HG03039 (cell line): ENCODE data around the gene HSPBP1.

ENCODE experiments used
- ATAC-seq: cut with Tn5 transposase; IDR thresholded peaks from one replicate; pipeline ENCODE4 v1.9.1; 2021; ENCODE audit warnings: mild to moderate bottlenecking, moderate library complexity; ENCODE audit not compliant: unreplicated experiment

The HSPBP1 gene

DNA sequence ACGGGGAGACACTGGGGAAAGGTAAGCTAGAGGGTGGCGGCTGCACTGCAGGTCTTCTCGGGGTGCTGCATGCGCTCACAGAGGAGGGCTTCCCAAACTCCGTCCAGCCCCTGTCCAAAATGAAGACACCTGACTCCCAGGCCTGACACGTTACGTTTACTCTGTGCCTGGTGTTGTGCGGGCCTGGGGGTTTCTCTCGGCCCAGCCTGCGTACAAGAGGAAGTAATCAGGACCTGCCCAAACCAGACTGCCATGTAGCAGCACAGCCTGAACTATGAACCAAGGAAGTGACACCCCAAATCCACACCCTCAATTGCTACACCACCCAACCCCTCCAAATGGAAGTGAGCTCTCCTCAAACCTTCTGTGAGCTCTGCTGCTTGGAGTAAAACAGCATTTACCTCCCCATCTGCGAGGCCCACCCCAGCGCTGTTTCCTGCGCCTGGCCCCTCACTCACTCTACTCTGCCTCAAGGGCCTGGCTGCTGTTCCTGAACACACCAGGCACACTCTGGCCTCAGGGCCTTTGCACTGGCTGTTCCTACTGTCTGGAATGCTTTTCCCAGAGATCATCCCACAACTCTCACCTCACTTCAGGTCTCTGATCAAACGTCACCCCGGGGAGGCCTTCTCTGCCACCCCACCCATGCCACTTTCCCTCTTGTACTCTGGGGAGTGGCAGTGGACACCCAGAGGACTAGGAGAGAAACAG, 3.0 kb downstream of the HSPBP1 start:
- ATAC-seq: no peak

DNA sequence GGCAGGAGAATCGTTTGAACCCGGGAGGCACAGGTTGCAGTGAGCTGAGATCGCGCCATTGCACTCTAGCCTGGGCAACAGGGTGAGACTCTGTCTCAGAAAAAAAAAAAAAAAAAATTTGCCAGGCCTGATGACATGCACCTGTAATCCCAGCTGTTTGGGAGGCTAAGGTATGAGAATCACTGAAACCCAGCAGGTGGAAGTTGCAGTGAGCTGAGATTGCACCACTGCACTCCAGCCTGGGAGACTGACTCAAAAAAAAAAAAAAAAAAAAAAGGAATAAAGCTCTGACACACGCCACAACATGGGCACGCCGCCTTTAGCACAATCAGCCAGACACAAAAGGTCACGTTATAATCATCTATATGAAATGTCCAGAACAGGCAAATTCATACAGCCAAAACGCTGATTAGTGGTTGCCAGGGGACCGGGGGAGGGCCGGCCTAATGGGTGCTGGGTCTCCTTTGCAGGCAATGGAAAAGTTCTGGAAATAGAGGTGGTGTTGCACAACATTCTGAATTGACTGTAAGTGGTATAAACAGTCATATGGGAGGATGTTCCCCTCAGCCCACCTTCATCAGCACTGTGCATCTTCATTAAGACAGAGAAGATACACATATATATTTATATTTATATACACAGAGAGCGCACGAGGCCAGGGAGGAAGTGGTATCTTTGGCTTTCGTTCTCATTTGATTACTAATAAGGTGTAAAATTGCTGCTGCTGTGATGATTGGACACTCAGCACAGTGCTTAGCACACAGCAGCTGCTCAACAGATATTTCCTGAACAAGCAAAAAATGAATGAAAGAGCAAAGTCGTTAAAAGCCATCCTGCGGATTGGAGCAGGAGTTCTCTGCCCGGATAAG, 3.8 kb downstream of the HSPBP1 start:
- no peak for ATAC-seq

DNA sequence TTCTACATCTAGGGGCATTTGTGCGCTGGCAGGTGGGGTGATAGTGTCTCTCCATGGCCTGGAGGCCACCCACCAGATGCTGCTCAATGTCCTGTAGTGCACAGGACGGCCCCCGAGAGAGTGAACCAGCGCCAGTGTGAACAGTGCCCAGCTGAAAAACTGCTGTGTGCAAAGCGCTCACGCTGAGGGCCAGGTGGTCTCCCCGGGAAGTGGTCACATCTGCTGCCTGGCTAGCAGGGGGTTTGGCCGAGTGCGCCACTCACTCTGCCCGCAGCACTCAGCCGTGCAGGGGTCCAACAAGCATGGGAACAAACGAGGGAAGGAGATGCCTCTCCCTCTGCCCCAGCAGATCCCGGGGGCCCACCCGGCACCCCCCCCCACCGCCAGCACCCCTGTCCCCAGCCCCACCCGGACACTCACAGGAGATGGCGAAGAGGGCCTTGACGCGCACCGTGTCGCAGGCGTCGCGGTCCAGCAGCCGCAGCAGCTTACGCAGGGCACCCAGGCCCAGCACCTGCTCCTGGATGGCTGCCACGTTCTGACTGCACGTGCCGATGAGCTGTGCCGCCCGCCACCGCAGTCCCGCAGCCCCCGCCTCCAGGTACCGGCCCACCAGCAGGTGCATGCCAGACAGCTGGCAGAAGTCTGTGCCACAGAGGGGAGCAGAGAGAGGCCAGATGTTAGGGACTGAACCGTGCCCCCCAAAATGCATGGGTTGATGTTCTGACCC, 5.8 kb downstream of the HSPBP1 start:
- ATAC-seq: no peak

DNA sequence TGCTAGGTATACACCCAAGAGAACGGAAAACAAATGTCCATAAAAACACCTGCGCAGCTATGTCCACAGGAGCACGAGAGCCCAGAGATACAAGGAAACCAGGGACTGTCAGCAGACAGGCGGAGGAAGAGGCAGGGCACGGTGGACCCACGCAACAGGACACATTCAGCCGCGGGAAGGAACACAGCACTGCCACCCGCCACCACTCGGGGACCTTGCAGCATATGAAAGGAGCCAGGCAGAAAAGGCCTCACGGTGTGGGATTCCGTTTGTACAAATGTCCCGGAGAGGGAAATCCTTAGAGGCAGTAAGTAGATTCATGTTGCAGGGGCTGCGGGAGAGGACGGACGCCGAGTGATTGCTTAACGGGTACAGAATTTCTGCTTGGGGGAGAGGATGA, 7.8 kb downstream of the HSPBP1 start:
- ATAC-seq: no peak

DNA sequence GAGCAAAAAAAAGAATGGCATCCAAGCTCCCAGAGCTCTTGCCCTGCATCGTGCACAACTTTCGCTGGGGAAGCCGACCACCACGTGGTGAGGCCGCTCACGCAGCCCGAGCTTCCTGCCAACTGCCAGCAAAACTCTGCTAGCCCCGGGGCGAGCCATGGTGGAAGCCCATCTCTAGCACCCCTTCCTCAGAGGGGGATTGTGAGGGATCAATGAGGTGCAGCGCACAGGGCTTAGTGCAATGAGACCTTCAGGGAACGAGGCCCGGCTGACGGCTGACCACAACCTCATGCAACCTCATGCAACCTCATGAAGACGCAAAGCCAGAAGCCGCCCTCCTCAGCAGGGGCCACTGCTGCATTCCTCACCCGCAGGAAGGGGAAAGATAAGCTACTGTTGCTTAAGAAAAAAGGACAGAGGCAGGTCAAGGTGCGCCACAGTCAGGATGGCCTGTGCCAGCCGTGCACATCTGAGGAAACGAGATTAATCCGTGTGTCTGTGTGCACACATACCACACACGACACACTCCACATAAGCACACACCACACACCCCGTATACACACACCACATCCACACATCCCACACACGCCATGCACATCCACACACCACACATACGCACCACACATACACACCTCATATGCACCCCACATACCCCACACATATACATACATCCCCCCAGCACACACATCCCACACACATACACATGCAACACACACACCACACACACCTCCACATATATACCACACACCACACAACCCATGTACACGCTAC, 9.6 kb downstream of the HSPBP1 start:
- ATAC-seq: no peak

DNA sequence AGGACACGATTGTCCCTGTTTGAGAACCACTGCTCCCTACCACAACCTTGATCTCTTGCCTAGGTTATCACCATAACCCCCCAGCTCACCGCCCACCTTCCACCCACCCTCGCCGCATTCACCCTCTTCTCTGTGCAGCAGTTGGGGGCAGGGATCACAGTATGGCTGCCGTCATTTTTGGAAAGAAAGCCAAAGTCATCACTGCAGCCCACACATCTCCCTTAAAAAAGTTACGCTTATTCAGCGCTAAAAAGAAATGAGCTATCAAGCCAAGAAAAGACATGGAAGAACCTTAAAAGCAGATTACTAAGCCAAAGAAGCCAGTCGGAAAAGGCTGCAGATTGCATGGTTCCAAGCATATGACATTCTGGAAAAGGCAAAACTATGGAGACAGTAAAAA, 10.6 kb downstream of the HSPBP1 start:
- no peak for ATAC-seq

DNA sequence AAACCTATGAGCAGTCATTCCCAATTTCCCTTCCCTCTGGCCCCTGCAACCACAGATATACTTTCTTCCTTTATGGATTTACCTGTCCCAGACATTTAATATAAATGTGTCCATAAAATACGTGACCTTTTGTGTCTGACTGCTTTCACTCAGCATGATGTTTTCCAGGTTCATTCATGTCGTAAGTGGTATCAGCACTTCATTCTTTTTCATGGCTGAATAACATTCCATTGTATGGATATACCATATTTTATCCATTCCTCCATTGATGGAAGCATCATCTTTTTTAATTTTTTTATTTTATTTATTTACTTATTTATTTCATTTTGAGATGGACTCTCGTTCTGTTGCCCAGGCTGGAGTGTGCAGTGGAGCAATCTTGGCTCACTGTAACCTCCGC, 13.1 kb downstream of the HSPBP1 start:
- ATAC-seq: no peak

DNA sequence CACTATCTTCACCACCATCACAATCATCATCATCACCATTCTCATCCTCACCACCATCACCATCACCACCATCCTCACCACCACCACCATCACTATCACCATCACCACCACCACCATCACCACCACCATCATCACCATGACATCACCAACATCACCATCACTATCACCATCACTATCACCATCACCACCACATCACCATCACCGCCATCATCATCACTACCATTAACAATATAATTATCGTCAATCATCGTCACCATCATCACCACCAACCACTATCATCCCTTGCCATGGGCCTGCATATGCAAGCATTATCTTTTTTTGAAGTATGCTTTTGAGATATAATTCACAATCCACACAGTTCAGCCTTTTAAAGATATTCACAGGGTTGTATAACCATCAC, 13.5 kb downstream of the HSPBP1 start:
- ATAC-seq: no peak

DNA sequence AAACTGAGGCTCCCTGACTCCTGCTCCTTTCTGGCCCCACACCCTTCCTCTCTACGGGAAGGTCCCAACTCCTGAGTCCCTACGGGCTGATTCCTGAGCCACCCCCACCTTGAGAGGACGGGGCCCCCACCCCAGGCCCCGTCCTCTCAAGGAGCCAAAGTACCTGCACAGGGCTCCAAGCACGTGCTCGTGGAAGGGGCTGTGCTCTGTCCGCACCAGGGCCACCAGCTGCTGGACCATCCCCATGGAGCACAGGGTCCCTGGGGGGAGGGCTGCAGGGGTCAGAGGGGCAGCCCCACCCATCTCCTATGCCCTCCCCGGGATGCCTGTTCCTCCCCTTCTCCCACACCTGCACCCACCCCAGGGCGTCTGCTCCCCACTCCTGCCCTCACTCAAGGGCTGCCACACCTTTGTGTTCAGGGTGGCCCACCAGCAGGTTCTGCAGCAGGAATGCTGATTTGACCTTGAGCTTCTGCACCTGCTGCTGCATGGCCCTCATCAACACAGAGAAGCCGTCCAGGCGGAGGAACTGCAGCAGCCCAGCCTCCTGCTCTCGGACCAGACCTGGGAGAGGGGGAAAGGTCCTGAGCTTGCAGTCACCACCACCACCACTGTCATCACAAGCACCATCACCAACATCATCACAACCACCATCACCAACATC, 14.1 kb downstream of the HSPBP1 start:
- ATAC-seq: no peak

DNA sequence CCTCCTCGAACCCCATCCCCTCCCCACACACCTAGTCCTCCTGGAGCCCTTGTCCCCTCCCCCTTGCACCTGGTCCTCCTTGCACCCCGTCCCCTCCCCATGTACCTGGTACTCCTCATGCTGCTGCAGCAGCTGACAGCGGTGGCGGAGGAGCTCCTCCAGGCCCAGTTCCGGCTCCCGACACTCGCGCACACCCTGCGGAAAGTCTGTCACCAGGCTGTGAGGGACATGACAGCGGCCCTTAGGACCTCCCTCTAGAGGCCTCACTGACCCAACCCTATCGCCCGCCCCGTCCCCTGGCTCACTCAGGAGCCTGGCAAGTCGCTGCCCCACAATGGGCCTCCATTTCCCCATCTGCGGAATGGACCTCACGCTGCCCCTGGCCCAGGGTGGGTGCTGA, 14.7 kb downstream of the HSPBP1 start:
- ATAC-seq: no peak

DNA sequence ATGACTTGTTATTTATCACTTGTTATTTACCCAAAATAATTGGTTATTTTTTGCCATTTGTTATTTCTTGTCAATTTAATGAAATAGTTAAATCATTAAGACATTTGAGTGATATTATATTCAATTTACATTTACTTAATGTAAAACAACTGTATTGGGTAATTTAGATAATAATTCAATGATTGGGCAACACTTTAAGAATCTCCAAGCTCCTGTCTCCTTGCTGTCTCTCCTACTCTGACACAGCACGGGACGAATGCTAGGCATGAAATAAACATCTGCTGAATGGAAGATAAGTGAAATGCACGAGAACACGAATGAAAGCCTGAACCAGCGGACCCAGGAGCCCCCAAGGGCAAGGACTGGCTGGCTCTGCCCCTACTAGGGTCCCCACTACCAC, 15.4 kb downstream of the HSPBP1 start:
- ATAC-seq: no peak

DNA sequence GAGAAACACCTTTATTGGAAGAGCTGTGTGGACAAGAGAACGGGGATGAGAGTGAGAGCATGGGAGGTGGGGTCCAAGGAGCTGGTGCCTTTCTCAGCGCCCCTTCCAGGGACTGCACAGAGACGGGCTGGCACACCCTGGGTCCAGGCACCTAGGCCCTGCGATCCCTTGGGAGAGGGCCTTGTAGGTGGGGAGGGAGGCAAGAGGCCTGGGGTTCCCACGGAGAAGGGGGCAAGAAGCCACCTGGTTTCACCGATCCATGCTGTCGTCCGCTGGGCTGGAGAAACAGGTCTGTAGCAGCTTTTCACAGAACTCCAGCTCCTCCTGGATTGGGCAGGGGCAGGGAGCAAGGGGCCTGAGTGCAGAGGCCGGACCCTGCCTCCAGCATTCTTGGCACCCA, 17.6 kb downstream of the HSPBP1 start:
- ATAC-seq: no peak

DNA sequence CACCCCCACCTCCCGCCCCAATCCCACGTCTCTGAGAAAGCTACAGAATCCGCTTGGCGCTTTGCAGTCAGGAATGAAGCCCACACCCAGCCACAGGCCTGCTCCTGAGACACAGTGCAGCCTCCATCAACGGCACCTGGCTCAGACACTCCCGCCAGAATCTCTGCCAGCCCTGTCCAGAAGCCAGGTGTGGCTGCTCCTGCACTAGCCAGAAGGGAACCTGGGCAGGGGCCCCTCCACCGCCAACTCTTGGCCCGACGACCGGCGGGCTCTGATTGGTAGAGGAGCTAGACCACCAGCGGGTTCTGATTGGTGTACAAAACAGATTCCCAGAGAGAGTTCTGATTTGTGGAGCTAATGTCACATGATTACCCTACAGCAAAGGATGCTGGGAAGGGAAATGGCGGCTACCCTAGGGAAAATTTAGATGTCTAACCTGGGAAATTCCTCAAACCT, 18.2 kb downstream of the HSPBP1 start:
- ATAC-seq: no peak

DNA sequence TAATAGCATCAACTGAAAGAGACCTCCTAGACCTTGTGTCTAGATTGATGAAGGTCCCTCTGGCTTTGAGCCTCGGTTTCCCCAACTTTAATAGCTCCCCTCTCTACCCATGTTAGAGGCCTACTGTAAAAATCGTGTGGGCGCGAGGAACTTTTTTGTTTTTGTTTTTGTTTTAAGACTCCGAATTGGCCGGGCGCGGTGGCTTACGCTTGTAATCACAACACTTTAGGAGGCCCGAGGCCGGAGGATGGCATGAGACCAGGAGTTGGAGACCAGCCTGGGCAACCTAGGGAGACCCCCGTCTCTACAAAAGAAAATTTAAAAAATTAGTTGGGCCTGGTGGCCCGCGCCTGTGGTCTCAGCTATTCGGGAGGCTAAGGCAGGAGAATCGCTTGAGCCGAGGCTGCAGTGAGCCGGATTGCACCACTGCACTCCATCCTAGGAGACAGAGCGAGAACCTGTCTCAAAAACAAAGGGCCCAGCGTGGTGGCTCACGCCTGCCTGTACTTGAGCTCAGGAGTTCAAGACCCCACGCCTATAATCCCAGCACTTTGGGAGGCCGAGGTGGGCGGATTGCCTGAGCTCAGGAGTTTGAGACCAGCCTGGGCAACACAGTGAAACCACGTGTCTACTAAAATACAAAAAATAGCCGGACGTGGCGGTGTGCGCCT, 20.2 kb downstream of the HSPBP1 start:
- no peak for ATAC-seq

DNA sequence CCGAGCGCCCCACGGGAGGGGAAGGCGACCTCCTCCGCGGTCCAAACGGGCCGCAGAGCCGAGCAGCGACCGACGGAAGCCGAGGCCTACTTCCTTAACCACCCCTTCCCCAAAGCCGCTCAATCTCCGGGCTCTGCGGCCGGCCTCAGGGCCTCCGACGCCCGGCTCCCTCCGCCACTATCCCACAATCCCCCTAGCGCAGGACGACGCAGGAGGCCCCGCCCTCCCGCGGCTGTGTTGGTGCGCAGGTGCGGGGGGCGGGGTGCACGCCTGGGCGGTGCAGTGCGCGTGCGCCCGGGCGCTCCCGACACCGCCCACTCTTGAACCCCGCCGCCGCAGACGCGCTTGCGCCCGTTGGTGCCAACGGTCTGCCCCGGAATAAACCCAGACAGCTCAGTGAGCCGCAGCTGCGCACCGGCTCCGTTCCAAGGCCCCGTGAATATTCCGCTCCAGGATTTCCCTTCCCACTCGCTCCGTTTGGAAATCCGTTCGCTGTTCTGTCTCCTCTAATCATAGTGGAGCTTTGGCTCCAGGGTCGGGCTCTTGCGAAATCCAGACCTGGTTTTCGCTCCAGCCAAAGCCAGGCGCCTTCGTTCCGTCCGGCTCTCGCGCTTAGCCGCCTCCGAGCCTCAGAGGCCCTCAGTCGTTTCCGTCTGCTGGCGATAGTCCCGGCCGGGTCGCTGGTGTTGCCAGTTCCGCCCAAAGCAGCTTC, 20.9 kb downstream of the HSPBP1 start, which contains the start of gene PPP6R1:
Gene PPP6R1 (minus strand): TSS at position 190 of the 712 bp plus-strand sequence. CDS start 11,914 bp downstream, outside the sequence.
- peak; percentile 62 for ATAC-seq

DNA sequence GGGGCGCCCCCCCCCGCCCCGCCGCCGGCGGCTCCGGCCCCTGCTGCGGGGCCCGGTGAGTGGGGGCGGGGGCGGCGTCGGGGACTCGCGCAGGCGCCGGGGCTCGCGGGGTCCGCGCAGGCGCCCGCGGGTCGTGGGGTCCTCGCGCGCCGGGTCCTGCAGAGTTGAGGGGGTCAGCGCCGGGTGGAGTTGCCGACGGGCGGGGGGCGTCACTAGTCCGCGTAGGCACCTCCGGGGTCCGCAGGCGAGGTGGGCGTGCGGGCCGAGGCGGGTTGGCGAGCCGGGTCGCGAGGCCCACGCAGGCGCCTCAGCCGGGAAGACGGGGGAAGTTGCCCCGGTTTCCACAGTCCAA, 21.5 kb downstream of the HSPBP1 start:
- ATAC-seq: peak; percentile 15

DNA sequence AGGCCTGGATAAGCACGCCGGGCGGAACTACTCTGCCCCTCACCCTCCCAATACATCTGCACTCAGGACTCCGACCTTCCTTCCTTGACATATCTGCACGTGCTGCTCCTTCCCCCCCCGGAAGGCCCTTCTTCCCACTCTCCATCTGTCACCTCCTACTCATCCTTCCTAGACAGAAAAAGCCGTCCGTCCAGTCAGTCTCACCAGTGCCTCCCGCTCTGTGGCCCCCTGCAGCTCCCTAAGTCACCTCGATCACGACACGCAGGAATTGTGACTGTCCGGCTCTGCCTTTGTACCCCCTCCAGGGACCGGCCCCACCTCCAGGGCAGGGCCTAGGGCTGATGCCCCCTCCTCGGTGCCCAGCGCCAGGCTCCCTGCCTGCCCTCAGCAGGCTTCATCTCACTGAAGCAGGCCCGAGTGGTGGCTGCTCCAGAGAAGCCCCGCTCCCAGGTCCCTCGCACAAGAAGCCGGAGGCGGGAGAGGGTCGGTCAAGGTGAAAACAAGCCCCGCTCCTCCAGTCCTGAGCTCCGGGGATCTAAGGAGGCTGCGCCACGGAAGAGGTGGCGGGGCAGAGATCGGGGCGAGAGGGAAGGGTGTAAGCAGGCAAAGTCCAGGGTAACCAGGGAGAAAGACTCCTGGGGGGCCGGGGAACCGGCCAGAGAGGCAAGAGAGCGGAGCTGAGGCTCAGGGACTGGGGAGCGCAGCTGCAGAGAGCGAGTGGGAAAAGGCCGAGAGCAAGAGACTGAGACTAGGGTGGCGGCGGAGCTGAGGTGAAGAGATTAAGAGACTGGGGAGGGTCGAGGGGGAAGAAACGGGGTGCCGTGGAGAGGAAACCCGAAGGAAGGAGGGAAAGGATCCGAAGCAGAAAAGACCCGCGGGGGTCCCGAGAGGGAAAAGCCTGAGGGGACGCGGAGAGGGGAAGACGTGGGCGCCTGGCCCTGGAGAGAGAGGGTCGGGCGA, 22.2 kb downstream of the HSPBP1 start:
- no peak for ATAC-seq
